Head of caudate nucleus (tissue), 42 donors: ENCODE data around the gene HDHD3.

Experiments used
- DNase-seq, 42 donors: peaks; one replicate each; pipeline versions ENCODE4 v3.0.0 to v3.0.0-alpha.2; 2020 to 2021; ENCODE audit warnings: mixed read lengths in 7 of 42
- intact Hi-C: fragments of 100-400 bp; cut with DNase I; formaldehyde crosslinking; loops from one replicate; pipeline ENCODE4 v1.15.0; 2022

The HDHD3 gene

DNA sequence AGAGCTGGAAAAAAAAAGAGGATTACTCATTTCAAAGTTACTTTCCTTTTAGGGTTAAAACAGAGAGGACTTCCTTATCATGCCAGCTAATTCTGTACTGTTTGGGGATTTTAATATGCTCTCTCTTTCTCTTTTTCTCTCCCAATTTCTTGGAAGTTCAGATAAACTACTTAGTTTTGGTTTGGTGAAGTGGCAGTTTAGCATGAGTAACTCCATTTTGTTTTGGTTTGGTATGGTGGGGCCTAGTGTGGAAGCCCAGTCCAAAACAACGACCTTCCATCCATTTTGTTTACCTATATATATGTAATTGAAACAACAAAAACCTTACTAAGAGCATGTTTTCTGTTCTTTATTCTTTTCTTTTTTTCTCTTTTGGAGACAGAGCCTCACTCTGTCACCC lies 31.1 kb downstream of the HDHD3 start:
- no peak for DNase-seq
- intact Hi-C loops, result no loop called here

DNA sequence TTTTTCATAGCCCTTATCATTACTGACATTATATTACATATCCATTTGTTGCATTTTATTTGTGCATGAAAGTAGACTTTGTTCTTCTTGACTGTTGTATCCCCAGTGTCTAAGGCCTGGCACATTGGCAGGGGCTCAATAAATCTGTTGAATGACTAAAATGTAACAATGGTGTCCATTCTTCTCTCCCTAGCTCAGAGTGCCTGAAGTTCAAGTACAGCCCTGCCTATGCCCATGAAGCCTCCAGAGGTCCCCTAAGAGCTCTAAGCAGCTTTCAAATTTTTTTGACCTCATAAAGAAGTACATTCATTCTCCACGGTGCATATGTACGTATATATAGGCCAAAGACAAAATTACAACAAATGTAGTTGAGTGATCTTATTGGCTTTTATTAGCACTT lies 31.6 kb downstream of the HDHD3 start:
- peak in 12 of 42 donors; percentile 22 to 70 (median 36) for DNase-seq
- intact Hi-C loops, result no loop called here

DNA sequence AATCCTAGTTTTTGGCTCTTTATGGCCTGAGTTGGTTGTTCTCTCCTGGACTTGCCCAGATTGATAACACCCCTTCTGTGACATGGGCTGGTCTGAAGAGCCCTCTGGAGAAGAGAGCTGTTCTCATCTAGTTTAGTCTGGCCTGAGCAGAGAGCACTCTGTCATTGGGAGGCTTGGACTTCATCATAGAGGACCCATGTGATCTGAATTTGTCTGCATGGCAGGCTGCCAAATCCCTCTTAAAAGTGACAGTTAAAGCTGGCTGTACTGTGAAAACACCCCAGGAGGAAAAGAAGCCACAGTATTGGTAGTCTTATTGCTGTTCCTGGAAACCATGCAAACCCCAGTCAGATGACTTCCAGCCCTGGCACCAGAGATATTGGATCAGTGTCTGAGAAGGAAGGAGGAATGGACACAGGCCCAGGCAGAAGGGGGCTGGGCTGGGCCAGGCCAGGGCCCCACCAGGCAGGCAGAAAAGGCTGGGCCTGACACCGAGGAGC lies 33.0 kb downstream of the HDHD3 start:
- peak; percentile 49 to 98 (median 84) for DNase-seq
- intact Hi-C loops, result no loop called here

DNA sequence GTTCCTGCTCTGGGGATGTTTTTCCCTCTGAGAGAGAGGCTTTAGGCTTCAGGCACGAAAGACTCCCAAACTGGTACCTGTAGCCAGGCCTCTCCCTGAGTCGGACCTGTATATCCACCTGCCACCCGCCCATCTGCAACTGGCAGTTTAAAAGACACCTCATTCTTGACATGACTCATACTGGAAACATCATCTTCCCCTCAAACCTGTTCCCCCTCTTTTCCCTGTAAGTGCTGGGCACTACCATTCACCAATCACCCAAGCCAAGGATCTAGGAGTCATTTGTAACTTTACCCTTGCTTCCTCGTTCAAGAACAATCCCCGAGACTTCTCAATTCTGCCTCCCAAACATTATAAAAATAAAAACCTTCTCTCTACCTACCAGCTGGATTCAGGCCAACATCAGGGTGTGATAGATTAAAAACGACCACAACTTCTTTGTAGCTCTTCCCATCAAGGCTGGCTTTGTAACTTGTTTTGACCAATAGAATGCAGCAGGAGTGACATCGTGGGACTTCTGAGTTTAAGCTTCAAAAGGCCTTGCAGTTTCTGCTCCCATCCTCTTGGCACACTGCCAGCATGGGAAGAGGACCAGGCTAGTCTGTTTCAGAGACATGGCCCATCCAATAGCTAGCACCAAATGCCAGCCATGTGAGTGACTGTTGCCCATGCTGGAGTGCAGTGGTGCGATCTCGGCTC lies 34.9 kb downstream of the HDHD3 start:
- intact Hi-C loops, result loop anchor here (2.0 kb wide), 1 partner anchor 59 kb away; the partner anchor contains the start of gene ALAD
- DNase-seq, result peak in 2 of 42 donors; percentile 35 to 68

DNA sequence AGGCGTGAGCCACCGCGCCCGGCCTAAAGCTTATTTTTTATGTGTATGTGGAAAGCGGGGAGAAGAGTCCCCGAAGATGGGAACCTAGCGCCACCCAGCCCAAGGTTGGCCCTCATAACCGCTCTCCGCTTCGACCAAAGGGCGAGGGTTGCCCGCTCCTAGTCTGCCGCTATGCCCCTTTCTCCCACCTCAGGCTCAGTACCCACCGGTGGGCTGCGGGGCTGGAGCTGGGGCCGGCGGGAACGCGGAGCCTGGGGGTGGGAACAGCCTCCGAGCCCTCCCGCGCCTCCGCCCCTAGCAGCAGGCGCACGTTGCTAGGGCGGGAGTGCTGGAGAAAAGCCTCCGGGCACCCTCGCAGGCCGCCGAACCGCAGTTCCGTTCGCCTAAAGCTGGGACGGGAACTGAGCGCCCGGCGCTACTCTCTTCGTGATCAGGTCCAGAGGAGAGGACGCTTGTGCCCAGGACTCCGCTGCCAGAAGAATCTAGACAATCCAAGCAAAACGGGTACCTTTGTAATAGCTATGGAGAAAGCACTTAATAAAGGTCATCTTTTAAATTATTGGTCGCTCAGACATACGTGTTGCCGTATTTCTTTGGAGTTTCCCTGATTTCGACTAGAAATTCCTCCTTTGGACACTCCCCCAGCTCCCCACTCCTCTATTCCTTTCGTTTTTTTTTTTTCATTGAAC lies 36.6 kb downstream of the HDHD3 start, which contains the start of gene WDR31:
Gene WDR31 (minus strand): TSS at position 265 of the 689 bp plus-strand sequence. CDS start 8,253 bp downstream, outside the sequence.
- DNase-seq, result peak; percentile 82 to 97 (median 91)
- intact Hi-C loops, result loop anchor here (2.0 kb wide), 1 partner anchor 61 kb away; the partner anchor contains the start of gene ALAD

DNA sequence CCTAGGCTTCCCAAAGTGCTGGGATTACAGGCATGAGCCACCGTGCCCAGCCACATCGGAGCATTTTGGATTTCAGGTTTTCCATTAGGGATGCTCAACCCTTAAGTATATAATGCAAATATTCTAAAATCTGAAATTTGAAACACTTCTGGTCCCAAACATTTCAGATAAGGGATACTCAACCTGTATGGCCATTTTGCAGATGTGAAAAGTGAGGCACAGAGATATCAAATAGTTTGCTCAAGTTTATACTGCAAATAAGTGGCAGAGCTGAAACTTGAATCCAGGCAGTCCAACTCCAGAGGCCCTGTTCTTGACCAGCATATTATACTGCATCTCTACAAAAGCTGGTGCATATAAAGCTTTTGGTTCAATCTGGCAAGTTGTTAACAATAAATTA lies 39.1 kb downstream of the HDHD3 start:
- intact Hi-C loops, result no loop called here
- DNase-seq, result no peak

DNA sequence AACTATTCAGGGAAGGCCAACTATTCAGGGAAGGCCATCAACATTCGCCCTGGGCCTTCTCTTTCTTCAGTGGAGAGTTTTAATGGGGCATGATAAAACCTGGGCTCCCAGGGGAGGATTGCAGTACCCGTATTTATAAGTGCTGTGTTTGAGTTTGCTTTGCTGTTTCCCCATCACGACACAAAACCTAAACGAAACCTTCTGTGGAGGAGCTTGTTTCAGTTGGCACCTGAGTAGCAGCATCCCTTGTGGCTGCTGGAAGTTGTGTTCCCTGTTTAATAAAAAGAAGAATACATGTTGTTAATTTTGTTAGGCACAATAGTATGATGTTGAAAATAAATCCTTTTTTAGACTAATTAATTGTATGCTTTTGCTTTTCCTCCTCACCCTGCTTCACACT lies 45.0 kb downstream of the HDHD3 start:
- no peak for DNase-seq
- intact Hi-C loops, result no loop called here

DNA sequence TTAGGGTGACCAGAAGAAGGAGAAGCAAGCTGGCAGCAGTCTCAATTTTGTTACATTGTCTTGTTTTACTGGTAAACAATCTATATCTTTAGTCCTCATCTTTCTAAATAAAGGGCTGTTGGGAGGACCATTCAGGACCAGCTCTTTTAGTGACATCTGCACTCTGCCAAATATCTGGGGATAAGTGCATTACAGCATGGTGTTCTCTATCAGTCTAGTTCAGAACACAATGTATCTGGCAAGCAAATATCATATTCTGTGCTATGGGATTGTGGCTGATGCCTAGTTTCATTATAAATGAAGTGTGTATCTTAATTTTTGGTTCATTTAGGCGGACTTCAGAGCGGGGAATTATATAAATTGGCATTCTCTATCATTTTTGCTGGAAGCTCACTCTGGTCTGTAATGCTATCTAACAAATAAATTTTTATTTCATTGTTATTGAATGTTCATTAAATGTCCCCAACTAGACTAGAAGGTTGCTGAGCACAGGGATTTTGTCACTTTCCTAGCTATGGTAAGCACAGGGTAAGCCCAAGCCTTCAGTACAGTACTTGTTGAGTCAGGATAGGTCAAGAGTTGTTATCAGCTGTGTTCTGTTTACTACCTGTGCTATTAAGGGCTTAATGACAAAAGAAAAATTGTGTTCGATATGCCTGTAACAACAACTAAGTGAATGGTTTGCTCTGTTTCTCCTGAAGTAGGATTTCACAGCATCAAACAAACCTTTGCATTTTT lies 48.6 kb downstream of the HDHD3 start:
- DNase-seq, result no peak
- intact Hi-C loops, result no loop called here

DNA sequence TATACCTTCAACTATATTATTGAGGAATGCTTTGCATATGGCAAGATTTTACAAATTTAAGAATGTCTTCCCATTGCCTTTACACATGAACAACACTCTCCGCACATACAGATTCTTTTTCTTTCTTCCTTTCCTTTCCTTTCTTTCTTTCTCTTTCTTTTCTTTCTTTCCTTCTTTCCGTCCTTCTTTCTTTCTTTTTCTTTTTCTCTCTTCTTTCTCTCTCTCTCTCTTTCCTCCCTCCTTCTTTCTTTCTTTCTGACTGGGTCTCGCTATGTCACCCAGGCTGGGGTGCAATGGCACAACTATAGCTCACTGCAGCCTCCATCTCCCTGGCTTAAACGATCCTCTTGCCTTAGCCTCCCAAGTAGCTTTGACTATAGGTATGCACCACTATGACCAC lies 50.6 kb downstream of the HDHD3 start:
- DNase-seq, result no peak
- intact Hi-C loops, result no loop called here
